PC-9 (cell line): ENCODE data around the gene CAPN3. TPM values are rescaled to one million over a fixed set of nuclear protein-coding genes. Genes with fewer than 3 reads are reported as not detected.

ENCODE experiments used
- BruUV-seq: library from RNA; stranded (reverse); fragments of 400-500 nt; replicated peaks from 2 replicates; lab custom pipeline; 2021; lab: Mats Ljungman, UMichigan
- CTCF ChIA-PET: fragments of 300-600 bp; sonication (Branson Sonifier 250); formaldehyde crosslinking; loops from one replicate; lab custom pipeline; 2022; ENCODE audit warnings: antibody characterized with exemption; lab: Charles Lee
- POLR2A ChIA-PET: fragments of 300-600 bp; sonication (Branson Sonifier 250); formaldehyde crosslinking; loops from one replicate; lab custom pipeline; 2022; ENCODE audit warnings: antibody characterized with exemption; ENCODE audit not compliant: unreplicated experiment; lab: Charles Lee
- DNase-seq, 2 experiments: peaks; one replicate each; pipeline versions ENCODE4 v3.0.0 to v3.0.0-alpha.2; 2015 to 2022; ENCODE audit warnings: mixed read lengths in 1 of 2
- H2AFZ ChIP-seq: fragments of 200-600 bp; sonication (generic); 2 replicates; pipeline ENCODE4 v1.8.1; 2017; ENCODE audit warnings: antibody characterized with exemption
- H3F3A ChIP-seq: fragments of 200-600 bp; sonication (generic); 2 replicates; pipeline ENCODE4 v1.8.1; 2017; ENCODE audit warnings: antibody characterized with exemption, mild to moderate bottlenecking, low read depth; ENCODE audit not compliant: insufficient read depth
- H3K27ac ChIP-seq: fragments of 200-600 bp; sonication (generic); 2 replicates; pipeline ENCODE4 v1.6.1; 2016; ENCODE audit warnings: mixed run types
- H3K27me3 ChIP-seq: fragments of 200-600 bp; sonication (generic); 2 replicates; pipeline ENCODE4 v1.6.1; 2016; ENCODE audit warnings: low read depth, mixed run types; ENCODE audit not compliant: insufficient read depth
- H3K36me3 ChIP-seq: fragments of 200-600 bp; sonication (generic); 2 replicates; pipeline ENCODE4 v1.6.1; 2016; ENCODE audit warnings: low read depth, mixed run types
- H3K4me1 ChIP-seq: fragments of 200-600 bp; sonication (generic); replicated peaks from 2 replicates; pipeline ENCODE4 v1.6.1; 2016; ENCODE audit warnings: mixed run types; ENCODE audit not compliant: insufficient read depth
- H3K4me2 ChIP-seq: fragments of 200-600 bp; sonication (generic); 2 replicates; pipeline ENCODE4 v1.6.1; 2017; ENCODE audit warnings: mixed run types
- H3K4me3 ChIP-seq: fragments of 200-600 bp; sonication (generic); 2 replicates; pipeline ENCODE4 v1.6.1; 2016; ENCODE audit warnings: mixed run types
- H3K79me2 ChIP-seq: fragments of 200-600 bp; sonication (generic); 2 replicates; pipeline ENCODE4 v1.6.1; 2017; ENCODE audit warnings: low read depth, mixed run types
- H3K9me2 ChIP-seq: fragments of 200-600 bp; sonication (generic); 2 replicates; pipeline ENCODE4 v1.8.1; 2017; ENCODE audit warnings: mild to moderate bottlenecking; ENCODE audit not compliant: insufficient read depth
- H3K9me3 ChIP-seq: fragments of 200-600 bp; sonication (generic); 2 replicates; pipeline ENCODE4 v1.8.1; 2016; ENCODE audit warnings: low read depth; ENCODE audit not compliant: insufficient read depth
- H4K20me1 ChIP-seq: fragments of 200-600 bp; sonication (generic); 2 replicates; pipeline ENCODE4 v1.8.1; 2017; ENCODE audit not compliant: insufficient read depth
- EZH2 ChIP-seq: fragments of 200-600 bp; sonication (generic); IDR thresholded peaks from 2 replicates; pipeline ENCODE4 v1.8.0; 2017; ENCODE audit warnings: antibody characterized with exemption, low read depth
- intact Hi-C: fragments of 100-400 bp; cut with micrococcal nuclease; formaldehyde crosslinking; loops from one replicate; pipeline ENCODE4 v1.10.0; 2022; ENCODE audit not compliant: unreplicated experiment
- total RNA-seq: library from RNA; stranded (reverse); gene quantifications from 2 replicates; pipeline ENCODE4 v1.2.3, GENCODE V29; 2021
- TF ChIP-seq, protein P1 (sequence below): fragments of 200-600 bp; sonication (generic); conservative IDR thresholded peaks from 2 replicates; pipeline ENCODE4 v1.6.1; 2017; ENCODE audit warnings: mixed run types, antibody characterized with exemption, mild to moderate bottlenecking, moderate library complexity

Gene CAPN3
- total RNA-seq, 1 experiment from 2014 or later: 0.50 TPM

DNA sequence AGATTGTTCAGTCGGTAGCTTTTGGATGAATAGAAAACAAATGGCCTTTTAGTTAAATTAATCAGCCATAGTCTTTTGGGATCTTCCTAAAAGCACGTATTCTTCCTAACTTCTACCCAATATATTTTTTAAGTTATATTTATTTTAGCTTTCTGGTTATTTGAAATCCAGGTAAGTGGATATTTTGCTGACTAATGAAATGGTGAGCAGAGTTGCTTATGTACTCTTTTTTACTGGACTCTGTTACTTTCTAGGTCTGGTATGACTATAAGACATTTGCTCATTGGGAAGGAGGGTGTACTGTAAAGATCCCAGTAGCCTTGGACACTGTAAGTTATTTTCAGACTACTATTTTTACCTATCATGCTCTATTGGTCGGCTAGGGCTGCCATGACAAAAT is 13.8 kb upstream of the CAPN3 start:
- Histone ChIP-seq H4K20me1 (no peaks in the 10 kb centered on the region), H2AFZ (no peak overlapping the region), H3F3A (peaks cover 3% of the 10 kb centered on the region; the same call in 1 of the 2 replicates), H3K27ac (no peak overlapping the region), H3K4me3 (no peak overlapping the region), H3K79me2 (no peaks in the 10 kb centered on the region), H3K36me3 (no peaks in the 10 kb centered on the region), H3K4me2 (no peak overlapping the region), H3K4me1 (no peaks in the 10 kb centered on the region), H3K9me2 (no peaks in the 10 kb centered on the region), H3K27me3 (no peaks in the 10 kb centered on the region), H3K9me3 (no peaks in the 10 kb centered on the region)
- ChIA-PET POLR2A (no interaction called here), CTCF (no interaction called here)
- BruUV-seq: no TSS peak
- intact Hi-C loops: no loop called here
- TF ChIP-seq, protein P1, sequence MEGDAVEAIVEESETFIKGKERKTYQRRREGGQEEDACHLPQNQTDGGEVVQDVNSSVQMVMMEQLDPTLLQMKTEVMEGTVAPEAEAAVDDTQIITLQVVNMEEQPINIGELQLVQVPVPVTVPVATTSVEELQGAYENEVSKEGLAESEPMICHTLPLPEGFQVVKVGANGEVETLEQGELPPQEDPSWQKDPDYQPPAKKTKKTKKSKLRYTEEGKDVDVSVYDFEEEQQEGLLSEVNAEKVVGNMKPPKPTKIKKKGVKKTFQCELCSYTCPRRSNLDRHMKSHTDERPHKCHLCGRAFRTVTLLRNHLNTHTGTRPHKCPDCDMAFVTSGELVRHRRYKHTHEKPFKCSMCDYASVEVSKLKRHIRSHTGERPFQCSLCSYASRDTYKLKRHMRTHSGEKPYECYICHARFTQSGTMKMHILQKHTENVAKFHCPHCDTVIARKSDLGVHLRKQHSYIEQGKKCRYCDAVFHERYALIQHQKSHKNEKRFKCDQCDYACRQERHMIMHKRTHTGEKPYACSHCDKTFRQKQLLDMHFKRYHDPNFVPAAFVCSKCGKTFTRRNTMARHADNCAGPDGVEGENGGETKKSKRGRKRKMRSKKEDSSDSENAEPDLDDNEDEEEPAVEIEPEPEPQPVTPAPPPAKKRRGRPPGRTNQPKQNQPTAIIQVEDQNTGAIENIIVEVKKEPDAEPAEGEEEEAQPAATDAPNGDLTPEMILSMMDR: no peak
- no peak for TF ChIP-seq EZH2
- DNase-seq: no peak

DNA sequence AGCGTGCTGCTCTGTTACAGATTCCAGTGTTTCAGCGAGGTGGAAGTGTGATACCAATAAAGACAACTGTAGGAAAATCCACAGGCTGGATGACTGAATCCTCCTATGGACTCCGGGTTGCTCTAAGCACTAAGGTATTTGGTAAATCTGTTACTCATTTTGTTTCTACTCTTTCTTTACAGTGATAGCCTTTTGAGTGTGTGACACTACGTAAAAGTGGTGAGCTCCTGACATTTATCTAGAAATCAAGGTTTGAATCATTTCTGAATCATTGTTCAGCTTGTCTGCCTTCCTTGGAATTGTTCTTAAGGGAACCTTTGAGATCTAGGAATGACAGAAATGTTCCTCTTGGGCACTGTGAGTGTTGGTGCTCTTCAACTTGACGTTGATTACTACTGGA is 11.2 kb upstream of the CAPN3 start:
- CTCF ChIA-PET: no interaction called here
- Histone ChIP-seq H3K4me2 (no peak overlapping the region), H3K9me2 (no peaks in the 10 kb centered on the region)

DNA sequence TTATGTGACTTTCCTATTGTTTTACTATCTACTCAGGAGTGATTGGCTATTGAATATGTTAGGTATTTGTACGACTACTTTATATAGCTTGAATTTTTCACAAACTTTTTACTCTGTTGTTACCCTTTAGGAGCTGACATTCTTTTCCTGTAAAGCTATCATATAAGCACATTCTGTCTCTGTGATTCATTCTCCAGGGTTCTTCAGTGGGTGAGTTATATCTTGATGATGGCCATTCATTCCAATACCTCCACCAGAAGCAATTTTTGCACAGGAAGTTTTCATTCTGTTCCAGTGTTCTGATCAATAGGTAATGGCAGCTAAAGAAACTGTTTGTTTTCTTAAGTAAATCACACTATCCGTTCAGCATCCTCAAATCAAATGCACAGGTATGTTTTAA is 10.1 kb upstream of the CAPN3 start:
- no peaks in the 10 kb centered on the region for H4K20me1 ChIP-seq
- H3F3A ChIP-seq: peaks cover 3% of the 10 kb centered on the region; the same call in 1 of the 2 replicates
- no peaks in the 10 kb centered on the region for H3K79me2 ChIP-seq
- ChIA-PET CTCF (no interaction called here), POLR2A (no interaction called here)
- no peak for DNase-seq
- H3K36me3 ChIP-seq: no peaks in the 10 kb centered on the region
- no peaks in the 10 kb centered on the region for H3K4me1 ChIP-seq
- BruUV-seq: no TSS peak
- H3K27ac ChIP-seq: no peak overlapping the region
- TF ChIP-seq EZH2: no peak
- TF ChIP-seq, protein P1: no peak
- H3K9me3 ChIP-seq: no peaks in the 10 kb centered on the region
- intact Hi-C loops: no loop called here
- H3K4me3 ChIP-seq: no peak overlapping the region
- H3K9me2 ChIP-seq: no peaks in the 10 kb centered on the region
- no peaks in the 10 kb centered on the region for H3K27me3 ChIP-seq
- no peak overlapping the region for H3K4me2 ChIP-seq
- no peak overlapping the region for H2AFZ ChIP-seq

More for the DNA sequence above, 11.2 kb upstream of the CAPN3 start:
- Histone ChIP-seq H3K27me3 (no peaks in the 10 kb centered on the region), H4K20me1 (no peaks in the 10 kb centered on the region), H3K4me1 (no peaks in the 10 kb centered on the region), H3K79me2 (no peaks in the 10 kb centered on the region), H2AFZ (no peak overlapping the region), H3K36me3 (no peaks in the 10 kb centered on the region), H3F3A (peaks cover 3% of the 10 kb centered on the region; the same call in 1 of the 2 replicates), H3K27ac (no peak overlapping the region), H3K4me3 (no peak overlapping the region), H3K9me3 (no peaks in the 10 kb centered on the region)
- no peak for TF ChIP-seq EZH2
- TF ChIP-seq, protein P1: no peak
- intact Hi-C loops: no loop called here
- BruUV-seq: no TSS peak
- POLR2A ChIA-PET: no interaction called here
- DNase-seq: no peak
